H1 (cell line): ENCODE measurements around the gene ADPGK.

Experiments
- EP300 ChIP-seq, 2 experiments: IDR thresholded peaks; 1 replicate in 1 of 2; 2 replicates in 1 of 2; pipeline ENCODE4 v1.6.1; 2011 to 2012; ENCODE audit warnings: low read depth in 2 of 2, low read length in 2 of 2, mild to moderate bottlenecking in 2 of 2, borderline replicate concordance in 1 of 2, inconsistent platforms in 1 of 2, moderate library complexity in 1 of 2
- EZH2 ChIP-seq: fragments of 200-600 bp; sonication (generic); IDR thresholded peaks from 2 replicates; pipeline ENCODE4 v1.7.1; 2012; ENCODE audit warnings: low read depth, mild to moderate bottlenecking, moderate library complexity, low read length, inconsistent platforms; ENCODE audit not compliant: severe bottlenecking
- FOSL1 ChIP-seq: IDR thresholded peaks from 2 replicates; pipeline ENCODE4 v1.6.1; 2011; ENCODE audit warnings: mild to moderate bottlenecking, low read depth, low read length, moderate library complexity; ENCODE audit not compliant: insufficient read depth
- JUND ChIP-seq: IDR thresholded peaks from 2 replicates; pipeline ENCODE4 v1.6.1; 2011; ENCODE audit warnings: mild to moderate bottlenecking, improper control_type of control experiment, low read length
- NANOG ChIP-seq: IDR thresholded peaks from 2 replicates; pipeline ENCODE4 v1.6.1; 2011; ENCODE audit warnings: low read length, low read depth, mild to moderate bottlenecking, inconsistent platforms; ENCODE audit not compliant: insufficient read depth, poor library complexity, severe bottlenecking
- POLR2AphosphoS5 ChIP-seq: IDR thresholded peaks from 2 replicates; pipeline ENCODE4 v1.6.1; 2011; ENCODE audit warnings: low read depth, low read length
- RAD21 ChIP-seq, 2 experiments: IDR thresholded peaks in 1 of 2; conservative IDR thresholded peaks in 1 of 2; 2 replicates each; pipeline ENCODE4 v1.6.1; 2011; ENCODE audit warnings: low read depth in 2 of 2, low read length in 2 of 2, improper control_type of control experiment in 1 of 2, inconsistent platforms in 1 of 2, mild to moderate bottlenecking in 1 of 2, moderate library complexity in 1 of 2
- SIN3A ChIP-seq, 2 experiments: IDR thresholded peaks in 1 of 2; conservative IDR thresholded peaks in 1 of 2; 2 replicates each; pipeline ENCODE4 v1.6.1; 2011 to 2012; ENCODE audit warnings: low read length in 2 of 2, improper control_type of control experiment in 1 of 2, low read depth in 1 of 2, mild to moderate bottlenecking in 1 of 2
- TAF7 ChIP-seq: optimal IDR thresholded peaks from 2 replicates; pipeline ENCODE3; 2011; ENCODE audit warnings: low read depth, mild to moderate bottlenecking, inconsistent platforms, low read length, moderate library complexity, borderline replicate concordance
- TF ChIP-seq, protein P1 (sequence below): IDR thresholded peaks from 2 replicates; pipeline ENCODE4 v1.6.1; 2011; ENCODE audit warnings: low read depth, mild to moderate bottlenecking, low read length; ENCODE audit not compliant: insufficient read depth
- TF ChIP-seq, protein P2 (sequence below), 3 experiments: IDR thresholded peaks; 1 replicate in 2 of 3; 2 replicates in 1 of 3; pipeline versions ENCODE4 v1.5.1 to v1.6.1; 2011; ENCODE audit warnings: low read length in 3 of 3, mild to moderate bottlenecking in 3 of 3, inconsistent platforms in 2 of 3, low read depth in 1 of 3, moderate library complexity in 1 of 3; ENCODE audit not compliant: insufficient read depth in 1 of 3; ENCODE audit errors: control extremely low read depth in 1 of 3

DNA sequence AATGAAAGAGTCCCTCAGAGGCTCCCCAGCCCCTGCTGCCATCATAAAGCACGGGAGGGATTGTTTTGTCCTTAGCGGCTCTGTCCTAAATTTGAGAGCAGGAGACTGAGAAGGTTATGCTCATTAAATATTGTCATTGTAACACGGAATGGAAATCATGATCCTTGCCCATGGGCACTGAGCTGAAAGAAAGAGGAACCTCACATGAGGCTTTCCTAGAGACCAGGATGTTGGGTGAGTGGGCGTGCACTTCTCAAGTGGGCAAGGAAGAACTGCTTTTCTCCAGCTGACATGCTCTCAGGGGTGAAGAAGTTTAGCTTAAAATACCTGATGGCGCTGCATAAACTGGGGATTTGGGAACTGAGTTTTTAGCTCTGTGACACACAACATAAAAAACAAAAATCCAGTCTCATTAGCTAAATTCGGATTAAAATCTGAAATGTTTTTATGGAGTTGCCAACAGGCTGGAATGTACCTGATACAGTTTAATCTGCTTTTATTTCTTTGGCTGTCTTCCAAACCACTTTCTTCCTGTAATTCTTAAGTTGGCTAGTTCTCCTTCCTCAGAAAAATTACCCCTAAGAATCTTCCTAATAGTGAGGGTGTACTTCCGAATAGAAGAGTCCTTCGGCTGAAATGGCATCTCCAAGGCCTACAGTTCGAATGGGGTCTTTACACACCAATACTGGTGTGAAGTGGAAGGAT, 31.7 kb downstream of the ADPGK start:
- TF ChIP-seq, protein P1, sequence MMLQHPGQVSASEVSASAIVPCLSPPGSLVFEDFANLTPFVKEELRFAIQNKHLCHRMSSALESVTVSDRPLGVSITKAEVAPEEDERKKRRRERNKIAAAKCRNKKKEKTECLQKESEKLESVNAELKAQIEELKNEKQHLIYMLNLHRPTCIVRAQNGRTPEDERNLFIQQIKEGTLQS, result no peak
- no peak for TF ChIP-seq JUND
- TF ChIP-seq, protein P2, sequence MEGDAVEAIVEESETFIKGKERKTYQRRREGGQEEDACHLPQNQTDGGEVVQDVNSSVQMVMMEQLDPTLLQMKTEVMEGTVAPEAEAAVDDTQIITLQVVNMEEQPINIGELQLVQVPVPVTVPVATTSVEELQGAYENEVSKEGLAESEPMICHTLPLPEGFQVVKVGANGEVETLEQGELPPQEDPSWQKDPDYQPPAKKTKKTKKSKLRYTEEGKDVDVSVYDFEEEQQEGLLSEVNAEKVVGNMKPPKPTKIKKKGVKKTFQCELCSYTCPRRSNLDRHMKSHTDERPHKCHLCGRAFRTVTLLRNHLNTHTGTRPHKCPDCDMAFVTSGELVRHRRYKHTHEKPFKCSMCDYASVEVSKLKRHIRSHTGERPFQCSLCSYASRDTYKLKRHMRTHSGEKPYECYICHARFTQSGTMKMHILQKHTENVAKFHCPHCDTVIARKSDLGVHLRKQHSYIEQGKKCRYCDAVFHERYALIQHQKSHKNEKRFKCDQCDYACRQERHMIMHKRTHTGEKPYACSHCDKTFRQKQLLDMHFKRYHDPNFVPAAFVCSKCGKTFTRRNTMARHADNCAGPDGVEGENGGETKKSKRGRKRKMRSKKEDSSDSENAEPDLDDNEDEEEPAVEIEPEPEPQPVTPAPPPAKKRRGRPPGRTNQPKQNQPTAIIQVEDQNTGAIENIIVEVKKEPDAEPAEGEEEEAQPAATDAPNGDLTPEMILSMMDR (IDR thresholded peaks at IDR 0.05; ENCODE audit: control extremely low read depth in 1 of 3, insufficient read depth in 1 of 3, low read depth in 1 of 3, low read length in 3 of 3), result no peak
- TF ChIP-seq RAD21 (IDR thresholded peaks at IDR 0.05 in 1 of 2, conservative IDR thresholded peaks at IDR 0.05 in 1 of 2; ENCODE audit: low read depth in 2 of 2, low read length in 2 of 2), result no peak
- TF ChIP-seq EZH2, result no peak
- no peak for TF ChIP-seq FOSL1
- TF ChIP-seq EP300 (IDR thresholded peaks at IDR 0.05; ENCODE audit: borderline replicate concordance in 1 of 2, low read depth in 2 of 2, low read length in 2 of 2), result no peak
- TF ChIP-seq TAF7, result no peak
- no peak for TF ChIP-seq SIN3A (conservative IDR thresholded peaks at IDR 0.05 in 1 of 2, IDR thresholded peaks at IDR 0.05 in 1 of 2; ENCODE audit: low read depth in 1 of 2, low read length in 2 of 2)
- no peak for TF ChIP-seq POLR2AphosphoS5
- TF ChIP-seq NANOG, result no peak
